HG03196 (cell line): ENCODE results near the gene TPT1.

Experiments
- ATAC-seq: cut with Tn5 transposase; IDR thresholded peaks from one replicate; pipeline ENCODE4 v1.9.1; 2021; ENCODE audit not compliant: unreplicated experiment

Gene TPT1

GRCh38 chr13:45335397-45336024, 5.5 kb downstream of the TPT1 start:
- ATAC-seq = no peak

GRCh38 chr13:45333977-45334922, 6.7 kb downstream of the TPT1 start:
- no peak for ATAC-seq

- ATAC-seq = no peak
Observed at GRCh38 chr13:45333251-45333976, 7.6 kb downstream of the TPT1 start.

- ATAC-seq = no peak
Observed at GRCh38 chr13:45332831-45333219, 8.2 kb downstream of the TPT1 start.

GRCh38 chr13:45332036-45332830, 8.8 kb downstream of the TPT1 start:
- ATAC-seq = no peak

- no peak for ATAC-seq
Observed at GRCh38 chr13:45331692-45332035, 9.3 kb downstream of the TPT1 start.

- ATAC-seq = no peak
Observed at GRCh38 chr13:45331123-45331619, 9.8 kb downstream of the TPT1 start.

- no peak for ATAC-seq
Observed at GRCh38 chr13:45328661-45329111, 12.3 kb downstream of the TPT1 start.

- no peak for ATAC-seq
Observed at GRCh38 chr13:45327253-45327955, 13.6 kb downstream of the TPT1 start.

- ATAC-seq = no peak
Observed at GRCh38 chr13:45325806-45326205, 15.2 kb downstream of the TPT1 start.

- no peak for ATAC-seq
Observed at GRCh38 chr13:45320876-45321629, 19.9 kb downstream of the TPT1 start.

- ATAC-seq = no peak
Observed at GRCh38 chr13:45316996-45317395, 24.0 kb downstream of the TPT1 start.

GRCh38 chr13:45316338-45316737, 24.6 kb downstream of the TPT1 start:
- no peak for ATAC-seq

- no peak for ATAC-seq
Observed at GRCh38 chr13:45315520-45316167, 25.3 kb downstream of the TPT1 start.

- ATAC-seq = no peak
Observed at GRCh38 chr13:45314822-45315221, 26.2 kb downstream of the TPT1 start.

GRCh38 chr13:45310341-45311131, 30.4 kb downstream of the TPT1 start:
- no peak for ATAC-seq

- no peak for ATAC-seq
Observed at GRCh38 chr13:45306966-45307365, 34.0 kb downstream of the TPT1 start.

- no peak for ATAC-seq
Observed at GRCh38 chr13:45305079-45305478, 35.9 kb downstream of the TPT1 start.
